ENCODE data around the gene PDIA5.

PDIA5 gene

GRCh38 chr3:123090728-123091531 is 24.1 kb downstream of the PDIA5 start:
- peaks cover 22% of the 10 kb centered on the region for H3K36me3 Mint-ChIP-seq
- ATAC-seq: no peak

GRCh38 chr3:123092243-123092642 is 25.4 kb downstream of the PDIA5 start:
- peaks cover 33% of the 10 kb centered on the region for H3K36me3 Mint-ChIP-seq
- no peaks in the 10 kb centered on the region for H3K9me3 Mint-ChIP-seq
- H3K4me1 Mint-ChIP-seq: peaks cover 5% of the 10 kb centered on the region
- H3K4me3 Mint-ChIP-seq: no peak overlapping the region
- no peak overlapping the region for H3K27ac Mint-ChIP-seq
- DNase-seq (ENCODE audit: low spot score in 2 of 2) (no peak), ATAC-seq (no peak)

More at GRCh38 chr3:123090728-123091531, 24.1 kb downstream of the PDIA5 start:
- Mint-ChIP-seq H3K27ac (no peak overlapping the region), H3K9me3 (no peaks in the 10 kb centered on the region), H3K4me3 (no peak overlapping the region), H3K4me1 (peaks cover 5% of the 10 kb centered on the region)
- no peak for DNase-seq (ENCODE audit: low spot score in 2 of 2)

GRCh38 chr3:123093696-123094095 is 26.9 kb downstream of the PDIA5 start:
- DNase-seq (ENCODE audit: low spot score in 2 of 2) (no peak), ATAC-seq (no peak)
- peaks cover 5% of the 10 kb centered on the region for H3K4me1 Mint-ChIP-seq
- peaks cover 33% of the 10 kb centered on the region for H3K36me3 Mint-ChIP-seq
- no peak overlapping the region for H3K27ac Mint-ChIP-seq
- no peaks in the 10 kb centered on the region for H3K9me3 Mint-ChIP-seq
- H3K4me3 Mint-ChIP-seq: no peak overlapping the region

GRCh38 chr3:123094516-123095313 is 27.9 kb downstream of the PDIA5 start:
- no peak overlapping the region for H3K4me3 Mint-ChIP-seq

GRCh38 chr3:123096126-123096525 is 29.3 kb downstream of the PDIA5 start:
- Mint-ChIP-seq H3K36me3 (peaks cover 33% of the 10 kb centered on the region), H3K27ac (no peak overlapping the region)

More at GRCh38 chr3:123094516-123095313, 27.9 kb downstream of the PDIA5 start:
- Mint-ChIP-seq H3K4me1 (peaks cover 5% of the 10 kb centered on the region), H3K9me3 (no peaks in the 10 kb centered on the region), H3K27ac (no peak overlapping the region), H3K36me3 (peaks cover 33% of the 10 kb centered on the region)
- ATAC-seq (no peak), DNase-seq (ENCODE audit: low spot score in 2 of 2) (no peak)

GRCh38 chr3:123096731-123097130 is 29.9 kb downstream of the PDIA5 start:
- Mint-ChIP-seq H3K4me1 (no peaks in the 10 kb centered on the region), H3K36me3 (peaks cover 32% of the 10 kb centered on the region), H3K4me3 (no peak overlapping the region), H3K9me3 (no peaks in the 10 kb centered on the region), H3K27ac (no peak overlapping the region)
- ATAC-seq: no peak
- DNase-seq (ENCODE audit: low spot score in 2 of 2): no peak

More at GRCh38 chr3:123096126-123096525, 29.3 kb downstream of the PDIA5 start:
- DNase-seq (ENCODE audit: low spot score in 2 of 2) (no peak), ATAC-seq (no peak)
- Mint-ChIP-seq H3K9me3 (no peaks in the 10 kb centered on the region), H3K4me1 (peaks cover under 1% of the 10 kb centered on the region), H3K4me3 (no peak overlapping the region)

- H3K36me3 Mint-ChIP-seq: peaks cover 40% of the 10 kb centered on the region
- no peak for DNase-seq (ENCODE audit: low spot score in 2 of 2)
- H3K27ac Mint-ChIP-seq: no peak overlapping the region
These were observed 31.9 kb downstream of the PDIA5 start for GRCh38 chr3:123098426-123099330.

GRCh38 chr3:123099331-123100192 is 32.7 kb downstream of the PDIA5 start:
- DNase-seq (ENCODE audit: low spot score in 2 of 2) (no peak), ATAC-seq (no peak)
- Mint-ChIP-seq H3K4me1 (no peaks in the 10 kb centered on the region), H3K36me3 (peaks cover 35% of the 10 kb centered on the region), H3K27ac (no peak overlapping the region), H3K9me3 (no peaks in the 10 kb centered on the region), H3K4me3 (no peak overlapping the region)

More at GRCh38 chr3:123098426-123099330, 31.9 kb downstream of the PDIA5 start:
- Mint-ChIP-seq H3K4me1 (no peaks in the 10 kb centered on the region), H3K4me3 (no peak overlapping the region), H3K9me3 (no peaks in the 10 kb centered on the region)
- ATAC-seq: no peak

GRCh38 chr3:123100193-123100776 is 33.5 kb downstream of the PDIA5 start:
- Mint-ChIP-seq H3K36me3 (peaks cover 32% of the 10 kb centered on the region), H3K4me1 (no peaks in the 10 kb centered on the region), H3K9me3 (no peaks in the 10 kb centered on the region), H3K4me3 (no peak overlapping the region), H3K27ac (no peak overlapping the region)
- DNase-seq (ENCODE audit: low spot score in 2 of 2) (no peak), ATAC-seq (no peak)

GRCh38 chr3:123102249-123102648 is 35.4 kb downstream of the PDIA5 start:
- H3K4me3 Mint-ChIP-seq: no peak overlapping the region
- H3K4me1 Mint-ChIP-seq: no peaks in the 10 kb centered on the region
- peaks cover 27% of the 10 kb centered on the region for H3K36me3 Mint-ChIP-seq
- DNase-seq (ENCODE audit: low spot score in 2 of 2) (no peak), ATAC-seq (no peak)
- H3K9me3 Mint-ChIP-seq: no peaks in the 10 kb centered on the region
- H3K27ac Mint-ChIP-seq: no peak overlapping the region

GRCh38 chr3:123102826-123103225 is 36.0 kb downstream of the PDIA5 start:
- ATAC-seq (no peak), DNase-seq (ENCODE audit: low spot score in 2 of 2) (no peak)
- H3K4me1 Mint-ChIP-seq: no peaks in the 10 kb centered on the region
- H3K4me3 Mint-ChIP-seq: no peak overlapping the region
- H3K27ac Mint-ChIP-seq: no peak overlapping the region
- H3K36me3 Mint-ChIP-seq: peaks cover 30% of the 10 kb centered on the region
- no peaks in the 10 kb centered on the region for H3K9me3 Mint-ChIP-seq

GRCh38 chr3:123104550-123104949 is 37.7 kb downstream of the PDIA5 start:
- Mint-ChIP-seq H3K36me3 (peaks cover 39% of the 10 kb centered on the region), H3K9me3 (no peaks in the 10 kb centered on the region), H3K4me1 (no peaks in the 10 kb centered on the region), H3K27ac (no peak overlapping the region), H3K4me3 (no peak overlapping the region)
- peak; percentile 49 for ATAC-seq
- no peak for DNase-seq (ENCODE audit: low spot score in 2 of 2)

GRCh38 chr3:123105201-123106189 is 38.7 kb downstream of the PDIA5 start:
- Mint-ChIP-seq H3K4me1 (no peaks in the 10 kb centered on the region), H3K36me3 (peaks cover 47% of the 10 kb centered on the region), H3K4me3 (no peak overlapping the region), H3K27ac (no peak overlapping the region), H3K9me3 (no peaks in the 10 kb centered on the region)
- DNase-seq (ENCODE audit: low spot score in 2 of 2): no peak
- ATAC-seq: peak; percentile 28

Measured in stimulated activated effector memory CD8-positive, alpha-beta T cell treated with anti-CD3 and anti-CD28 coated beads, Interleukin-12 subunit alpha, Interleukin-12 subunit beta, amount 100 ng/mL, for 72 hours (primary cell).